Vagina (tissue), 2 donors: ENCODE results near the gene MYL7. TPM values are rescaled to one million over a fixed set of nuclear protein-coding genes. Genes with fewer than 3 reads are reported as not detected.

Source experiments
- DNase-seq, 2 donors: peaks; one replicate each; pipeline ENCODE4 v3.0.0-alpha.2; 2017; ENCODE audit errors: extremely low spot score in 2 of 2
- H3K27ac ChIP-seq: fragments of 200-600 bp; sonication (generic); one replicate; pipeline ENCODE4 v1.5.1; 2019
- H3K27me3 ChIP-seq: fragments of 200-600 bp; sonication (generic); one replicate; pipeline ENCODE4 v1.5.1; 2019
- H3K36me3 ChIP-seq, 2 donors: fragments of 200-600 bp; sonication (generic); one replicate each; pipeline ENCODE4 v1.5.1; 2017 to 2019
- H3K4me1 ChIP-seq: fragments of 200-600 bp; sonication (generic); one replicate; pipeline ENCODE4 v1.5.1; 2019
- H3K4me3 ChIP-seq, 2 donors: fragments of 200-600 bp; sonication (generic); 1 replicate in 1 of 2; 2 replicates in 1 of 2; pipeline ENCODE4 v1.5.1; 2016 to 2019
- H3K9me3 ChIP-seq: fragments of 200-600 bp; sonication (generic); one replicate; pipeline ENCODE4 v1.5.1; 2019
- POLR2A ChIP-seq, 2 donors: fragments of 450-650 bp; IDR thresholded peaks; one replicate each; pipeline ENCODE4 v1.6.1; 2017; ENCODE audit warnings: antibody characterized with exemption in 2 of 2, mild to moderate bottlenecking in 2 of 2, moderate library complexity in 2 of 2
- POLR2AphosphoS5 ChIP-seq, 2 donors: sonication (generic); formaldehyde crosslinking; IDR thresholded peaks; one replicate each; pipeline ENCODE4 v1.9.0; 2017; ENCODE audit warnings: antibody characterized with exemption in 2 of 2, mild to moderate bottlenecking in 2 of 2, low read depth in 1 of 2; ENCODE audit not compliant: insufficient read depth in 1 of 2
- intact Hi-C: fragments of 100-400 bp; cut with DNase I; formaldehyde crosslinking; loops from one replicate; pipeline ENCODE4 v1.15.1; 2023
- total RNA-seq: library from RNA; depleted of rRNA; stranded (reverse); fragments of >200 nt; gene quantifications from one replicate; pipeline ENCODE4 v1.2.3, GENCODE V29; 2016
- TF ChIP-seq, protein P1 (sequence below), 3 experiments: fragments of 450-650 bp in 2 of 3; fragments of 200-600 bp in 1 of 3; sonication (generic) in 1 of 3; IDR thresholded peaks; one replicate each; pipeline ENCODE4 v1.5.1; 2017 to 2019; ENCODE audit warnings: antibody characterized with exemption in 3 of 3, mild to moderate bottlenecking in 2 of 3, moderate library complexity in 2 of 3

Gene MYL7
- total RNA-seq, 1 donor from 2014 or later = not detected

DNA sequence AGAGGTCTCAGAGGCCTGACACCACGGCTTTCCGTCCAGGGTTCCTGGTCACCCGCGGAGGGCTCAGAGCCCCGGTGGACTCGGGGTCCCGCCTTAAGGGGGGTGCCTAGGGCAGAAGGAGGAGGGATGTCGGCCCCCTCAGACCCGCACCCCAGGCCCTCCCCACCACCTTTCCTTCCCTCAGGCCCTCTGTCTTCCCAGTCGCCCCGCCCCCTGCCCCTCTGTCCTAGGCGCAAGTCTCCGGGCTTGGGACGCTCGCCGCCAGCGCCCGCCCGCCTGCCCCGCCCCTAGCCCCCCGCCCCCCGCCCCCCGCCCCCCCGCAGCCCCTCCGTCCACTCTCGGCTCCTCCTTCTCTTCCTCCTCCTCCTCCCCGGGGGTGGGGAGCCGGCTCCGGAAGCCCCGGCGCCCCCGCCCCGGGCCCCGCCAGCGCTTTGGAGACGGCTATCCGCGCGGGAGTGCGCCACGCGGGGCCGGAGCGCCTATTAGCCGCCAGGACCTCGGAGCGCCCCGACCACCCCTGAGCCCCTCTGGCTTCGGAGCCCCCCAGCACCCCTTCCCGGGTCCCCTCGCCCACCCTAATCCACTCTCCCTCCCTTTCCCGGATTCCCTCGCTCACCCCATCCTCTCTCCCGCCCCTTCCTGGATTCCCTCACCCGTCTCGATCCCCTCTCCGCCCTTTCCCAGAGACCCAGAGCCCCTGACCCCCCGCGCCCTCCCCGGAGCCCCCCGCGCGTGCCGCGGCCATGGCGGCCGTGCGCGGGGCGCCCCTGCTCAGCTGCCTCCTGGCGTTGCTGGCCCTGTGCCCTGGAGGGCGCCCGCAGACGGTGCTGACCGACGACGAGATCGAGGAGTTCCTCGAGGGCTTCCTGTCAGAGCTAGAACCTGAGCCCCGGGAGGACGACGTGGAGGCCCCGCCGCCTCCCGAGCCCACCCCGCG, 36.9 kb downstream of the MYL7 start, which contains the start of gene AEBP1:
Gene AEBP1 (plus strand): TSS at position 423 of the 937 bp plus-strand sequence. CDS start 321 bp downstream, at position 744.
- H3K9me3 ChIP-seq = no peaks in the 10 kb centered on the region
- TF ChIP-seq POLR2AphosphoS5 (IDR thresholded peaks at IDR 0.05; ENCODE audit: insufficient read depth in 1 of 2, low read depth in 1 of 2) = peak in 1 of 2 donors; percentile 63
- TF ChIP-seq, protein P1, sequence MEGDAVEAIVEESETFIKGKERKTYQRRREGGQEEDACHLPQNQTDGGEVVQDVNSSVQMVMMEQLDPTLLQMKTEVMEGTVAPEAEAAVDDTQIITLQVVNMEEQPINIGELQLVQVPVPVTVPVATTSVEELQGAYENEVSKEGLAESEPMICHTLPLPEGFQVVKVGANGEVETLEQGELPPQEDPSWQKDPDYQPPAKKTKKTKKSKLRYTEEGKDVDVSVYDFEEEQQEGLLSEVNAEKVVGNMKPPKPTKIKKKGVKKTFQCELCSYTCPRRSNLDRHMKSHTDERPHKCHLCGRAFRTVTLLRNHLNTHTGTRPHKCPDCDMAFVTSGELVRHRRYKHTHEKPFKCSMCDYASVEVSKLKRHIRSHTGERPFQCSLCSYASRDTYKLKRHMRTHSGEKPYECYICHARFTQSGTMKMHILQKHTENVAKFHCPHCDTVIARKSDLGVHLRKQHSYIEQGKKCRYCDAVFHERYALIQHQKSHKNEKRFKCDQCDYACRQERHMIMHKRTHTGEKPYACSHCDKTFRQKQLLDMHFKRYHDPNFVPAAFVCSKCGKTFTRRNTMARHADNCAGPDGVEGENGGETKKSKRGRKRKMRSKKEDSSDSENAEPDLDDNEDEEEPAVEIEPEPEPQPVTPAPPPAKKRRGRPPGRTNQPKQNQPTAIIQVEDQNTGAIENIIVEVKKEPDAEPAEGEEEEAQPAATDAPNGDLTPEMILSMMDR (IDR thresholded peaks at IDR 0.05) = no peak
- TF ChIP-seq POLR2A (IDR thresholded peaks at IDR 0.05) = peak in 1 of 2 donors; percentile 44
- H3K27ac ChIP-seq = peak within 1 kb of the TSS; percentile 98
- H3K4me3 ChIP-seq = peak within 1 kb of the TSS; percentile 56 to 72
- H3K4me1 ChIP-seq = peaks cover 66% of the 10 kb centered on the region
- no peak for DNase-seq
- intact Hi-C loops = loop anchor here (2.0 kb wide), 1 partner anchor 21 kb away; the partner anchor contains the start of gene POLM
- H3K36me3 ChIP-seq = peaks cover 0 to 28% of the 10 kb centered on the region in 2 donors
- H3K27me3 ChIP-seq = no peaks in the 10 kb centered on the region

DNA sequence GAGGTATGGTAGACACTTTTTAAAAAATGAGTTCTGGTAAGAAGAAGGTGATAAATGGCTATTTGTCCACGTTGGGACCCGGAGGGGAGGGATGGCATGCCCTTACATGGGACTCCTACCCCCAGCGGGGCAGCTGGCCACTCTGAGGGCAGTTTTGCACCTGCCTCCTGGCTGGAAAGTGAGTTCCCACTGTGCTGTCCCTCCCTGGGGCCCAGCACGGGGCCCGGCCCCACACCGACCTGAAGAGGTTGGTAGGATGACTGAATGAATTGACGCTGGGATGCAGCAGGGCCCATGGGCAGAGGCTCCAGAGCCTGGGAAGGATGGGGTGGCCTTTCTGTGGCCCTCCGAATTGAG, 37.6 kb downstream of the MYL7 start:
- Histone ChIP-seq H3K4me1 (peaks cover 66% of the 10 kb centered on the region), H3K27ac (peak overlapping the region; percentile 98), H3K9me3 (no peaks in the 10 kb centered on the region), H3K36me3 (peaks cover 0 to 21% of the 10 kb centered on the region in 2 donors), H3K4me3 (peak overlapping the region; percentile 56 to 72), H3K27me3 (no peaks in the 10 kb centered on the region)
- intact Hi-C loops = no loop called here
- TF ChIP-seq, protein P1 (IDR thresholded peaks at IDR 0.05) = no peak
- TF ChIP-seq POLR2AphosphoS5 (IDR thresholded peaks at IDR 0.05; ENCODE audit: insufficient read depth in 1 of 2, low read depth in 1 of 2) (no peak), POLR2A (IDR thresholded peaks at IDR 0.05) (no peak)
- DNase-seq = no peak

GRCh38 chr7:44102846-44103565, 38.1 kb downstream of the MYL7 start:
- Histone ChIP-seq H3K36me3 (peaks cover 0 to 16% of the 10 kb centered on the region in 2 donors), H3K4me3 (no peak overlapping the region), H3K4me1 (peaks cover 60% of the 10 kb centered on the region), H3K27me3 (no peaks in the 10 kb centered on the region), H3K9me3 (no peaks in the 10 kb centered on the region), H3K27ac (peak overlapping the region; percentile 98)
- TF ChIP-seq POLR2A (IDR thresholded peaks at IDR 0.05) = no peak
- TF ChIP-seq, protein P1 (IDR thresholded peaks at IDR 0.05) = no peak
- TF ChIP-seq POLR2AphosphoS5 (IDR thresholded peaks at IDR 0.05; ENCODE audit: insufficient read depth in 1 of 2, low read depth in 1 of 2) = no peak
- no peak for DNase-seq
- intact Hi-C loops = no loop called here

DNA sequence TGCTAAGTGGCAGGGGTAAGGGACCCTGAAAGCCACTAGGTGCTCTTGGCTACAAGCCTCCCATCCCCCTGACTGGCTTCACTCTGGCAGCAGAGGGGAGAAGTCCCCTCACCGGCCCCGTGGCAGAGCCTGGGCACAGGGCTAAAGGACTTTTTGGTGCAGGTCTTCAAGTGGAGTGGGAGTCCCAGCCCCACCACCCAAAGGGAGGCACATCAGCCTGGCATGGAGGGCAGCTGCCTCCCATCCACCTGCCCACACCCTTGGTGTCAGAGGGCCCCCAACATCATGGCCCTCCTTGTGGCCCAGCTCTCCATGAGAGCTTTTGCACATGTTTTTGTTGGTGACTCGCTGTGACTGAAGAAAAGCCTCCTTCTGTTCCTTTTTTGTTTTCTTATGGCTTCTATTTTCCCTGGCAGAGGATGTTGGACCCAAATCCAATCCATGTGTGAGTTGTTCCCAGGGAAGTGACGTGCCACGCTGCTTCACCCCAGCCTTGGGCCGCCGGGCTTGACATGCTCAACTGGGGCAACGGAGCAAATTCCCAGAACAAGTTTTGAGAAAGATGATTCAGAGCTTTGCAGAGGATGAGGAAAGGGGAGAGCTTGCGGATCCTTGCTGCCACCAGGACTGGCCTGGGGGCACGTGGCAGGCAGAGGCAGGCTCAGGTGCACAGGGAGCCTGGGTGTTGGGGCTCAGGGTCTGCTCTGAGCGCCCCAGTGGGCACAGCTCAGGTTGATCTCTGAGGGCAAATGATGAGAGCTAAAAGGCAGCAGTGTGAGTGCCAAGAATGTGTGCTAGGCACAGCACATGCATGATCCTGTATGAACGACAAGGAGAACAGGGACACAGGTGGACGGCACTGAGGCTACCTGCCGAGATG, 38.9 kb downstream of the MYL7 start:
- intact Hi-C loops = no loop called here
- peaks cover 0 to 8% of the 10 kb centered on the region in 2 donors for H3K36me3 ChIP-seq
- TF ChIP-seq POLR2AphosphoS5 (IDR thresholded peaks at IDR 0.05; ENCODE audit: insufficient read depth in 1 of 2, low read depth in 1 of 2) (peak in 1 of 2 donors; percentile 48), POLR2A (IDR thresholded peaks at IDR 0.05) (no peak)
- no peak overlapping the region for H3K4me3 ChIP-seq
- peak overlapping the region; percentile 98 for H3K27ac ChIP-seq
- no peak for DNase-seq
- no peaks in the 10 kb centered on the region for H3K9me3 ChIP-seq
- no peaks in the 10 kb centered on the region for H3K27me3 ChIP-seq
- peaks cover 52% of the 10 kb centered on the region for H3K4me1 ChIP-seq
